ENCODE measurements around the gene SHBG.

Gene SHBG, protein sequence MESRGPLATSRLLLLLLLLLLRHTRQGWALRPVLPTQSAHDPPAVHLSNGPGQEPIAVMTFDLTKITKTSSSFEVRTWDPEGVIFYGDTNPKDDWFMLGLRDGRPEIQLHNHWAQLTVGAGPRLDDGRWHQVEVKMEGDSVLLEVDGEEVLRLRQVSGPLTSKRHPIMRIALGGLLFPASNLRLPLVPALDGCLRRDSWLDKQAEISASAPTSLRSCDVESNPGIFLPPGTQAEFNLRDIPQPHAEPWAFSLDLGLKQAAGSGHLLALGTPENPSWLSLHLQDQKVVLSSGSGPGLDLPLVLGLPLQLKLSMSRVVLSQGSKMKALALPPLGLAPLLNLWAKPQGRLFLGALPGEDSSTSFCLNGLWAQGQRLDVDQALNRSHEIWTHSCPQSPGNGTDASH

DNA sequence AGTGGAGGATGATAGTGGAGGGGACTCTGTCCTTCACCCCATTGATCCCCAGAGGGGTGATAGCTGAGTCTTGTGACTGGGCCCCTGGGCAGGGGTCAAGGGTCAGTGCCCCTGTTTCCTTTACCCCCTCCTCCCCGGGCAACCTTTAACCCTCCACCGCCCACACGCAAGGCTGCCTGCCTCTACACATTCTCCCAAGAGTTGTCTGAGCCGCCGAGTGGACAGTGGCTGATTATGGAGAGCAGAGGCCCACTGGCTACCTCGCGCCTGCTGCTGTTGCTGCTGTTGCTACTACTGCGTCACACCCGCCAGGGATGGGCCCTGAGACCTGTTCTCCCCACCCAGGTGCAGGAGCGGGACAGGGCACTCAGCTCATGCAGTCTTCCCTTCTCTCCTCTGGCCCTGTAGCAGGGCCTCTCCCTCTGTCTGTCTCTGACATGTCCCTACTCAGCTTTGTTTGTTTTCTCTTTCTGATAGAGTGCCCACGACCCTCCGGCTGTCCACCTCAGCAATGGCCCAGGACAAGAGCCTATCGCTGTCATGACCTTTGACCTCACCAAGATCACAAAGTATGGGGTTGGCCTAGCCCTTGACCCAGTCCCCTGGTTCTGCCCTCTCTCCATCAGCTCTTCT, at the start of gene SHBG:
SHBG (plus strand) TSS at position 197 of the 633 bp plus-strand sequence; CDS start at position 235, 38 bp downstream.
- TF ChIP-seq, protein P1, sequence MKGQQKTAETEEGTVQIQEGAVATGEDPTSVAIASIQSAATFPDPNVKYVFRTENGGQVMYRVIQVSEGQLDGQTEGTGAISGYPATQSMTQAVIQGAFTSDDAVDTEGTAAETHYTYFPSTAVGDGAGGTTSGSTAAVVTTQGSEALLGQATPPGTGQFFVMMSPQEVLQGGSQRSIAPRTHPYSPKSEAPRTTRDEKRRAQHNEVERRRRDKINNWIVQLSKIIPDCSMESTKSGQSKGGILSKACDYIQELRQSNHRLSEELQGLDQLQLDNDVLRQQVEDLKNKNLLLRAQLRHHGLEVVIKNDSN (IDR thresholded peaks at IDR 0.05) = no peak
- TF ChIP-seq CREB1 (IDR thresholded peaks at IDR 0.05; ENCODE audit: low read depth) (no peak), TAF1 (IDR thresholded peaks at IDR 0.05; ENCODE audit: low read depth) (no peak), TCF12 (IDR thresholded peaks at IDR 0.05; ENCODE audit: low read depth) (no peak), FOXM1 (IDR thresholded peaks at IDR 0.05; ENCODE audit: borderline replicate concordance, low read depth) (no peak), NFIC (IDR thresholded peaks at IDR 0.05) (no peak), CEBPB (IDR thresholded peaks at IDR 0.05) (no peak), ZBTB7A (IDR thresholded peaks at IDR 0.05; ENCODE audit: low read depth) (no peak), TEAD4 (IDR thresholded peaks at IDR 0.05) (no peak), EP300 (IDR thresholded peaks at IDR 0.05; ENCODE audit: borderline replicate concordance) (no peak), YY1 (IDR thresholded peaks at IDR 0.05; ENCODE audit: low read depth) (no peak), EGR1 (IDR thresholded peaks at IDR 0.05) (no peak), RAD21 (IDR thresholded peaks at IDR 0.05; ENCODE audit: low read depth) (no peak)
- TF ChIP-seq, protein P2, sequence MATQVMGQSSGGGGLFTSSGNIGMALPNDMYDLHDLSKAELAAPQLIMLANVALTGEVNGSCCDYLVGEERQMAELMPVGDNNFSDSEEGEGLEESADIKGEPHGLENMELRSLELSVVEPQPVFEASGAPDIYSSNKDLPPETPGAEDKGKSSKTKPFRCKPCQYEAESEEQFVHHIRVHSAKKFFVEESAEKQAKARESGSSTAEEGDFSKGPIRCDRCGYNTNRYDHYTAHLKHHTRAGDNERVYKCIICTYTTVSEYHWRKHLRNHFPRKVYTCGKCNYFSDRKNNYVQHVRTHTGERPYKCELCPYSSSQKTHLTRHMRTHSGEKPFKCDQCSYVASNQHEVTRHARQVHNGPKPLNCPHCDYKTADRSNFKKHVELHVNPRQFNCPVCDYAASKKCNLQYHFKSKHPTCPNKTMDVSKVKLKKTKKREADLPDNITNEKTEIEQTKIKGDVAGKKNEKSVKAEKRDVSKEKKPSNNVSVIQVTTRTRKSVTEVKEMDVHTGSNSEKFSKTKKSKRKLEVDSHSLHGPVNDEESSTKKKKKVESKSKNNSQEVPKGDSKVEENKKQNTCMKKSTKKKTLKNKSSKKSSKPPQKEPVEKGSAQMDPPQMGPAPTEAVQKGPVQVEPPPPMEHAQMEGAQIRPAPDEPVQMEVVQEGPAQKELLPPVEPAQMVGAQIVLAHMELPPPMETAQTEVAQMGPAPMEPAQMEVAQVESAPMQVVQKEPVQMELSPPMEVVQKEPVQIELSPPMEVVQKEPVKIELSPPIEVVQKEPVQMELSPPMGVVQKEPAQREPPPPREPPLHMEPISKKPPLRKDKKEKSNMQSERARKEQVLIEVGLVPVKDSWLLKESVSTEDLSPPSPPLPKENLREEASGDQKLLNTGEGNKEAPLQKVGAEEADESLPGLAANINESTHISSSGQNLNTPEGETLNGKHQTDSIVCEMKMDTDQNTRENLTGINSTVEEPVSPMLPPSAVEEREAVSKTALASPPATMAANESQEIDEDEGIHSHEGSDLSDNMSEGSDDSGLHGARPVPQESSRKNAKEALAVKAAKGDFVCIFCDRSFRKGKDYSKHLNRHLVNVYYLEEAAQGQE (IDR thresholded peaks at IDR 0.05; ENCODE audit: low read depth) = no peak
- TF ChIP-seq, protein P3, sequence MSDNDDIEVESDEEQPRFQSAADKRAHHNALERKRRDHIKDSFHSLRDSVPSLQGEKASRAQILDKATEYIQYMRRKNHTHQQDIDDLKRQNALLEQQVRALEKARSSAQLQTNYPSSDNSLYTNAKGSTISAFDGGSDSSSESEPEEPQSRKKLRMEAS (IDR thresholded peaks at IDR 0.05) = no peak

DNA sequence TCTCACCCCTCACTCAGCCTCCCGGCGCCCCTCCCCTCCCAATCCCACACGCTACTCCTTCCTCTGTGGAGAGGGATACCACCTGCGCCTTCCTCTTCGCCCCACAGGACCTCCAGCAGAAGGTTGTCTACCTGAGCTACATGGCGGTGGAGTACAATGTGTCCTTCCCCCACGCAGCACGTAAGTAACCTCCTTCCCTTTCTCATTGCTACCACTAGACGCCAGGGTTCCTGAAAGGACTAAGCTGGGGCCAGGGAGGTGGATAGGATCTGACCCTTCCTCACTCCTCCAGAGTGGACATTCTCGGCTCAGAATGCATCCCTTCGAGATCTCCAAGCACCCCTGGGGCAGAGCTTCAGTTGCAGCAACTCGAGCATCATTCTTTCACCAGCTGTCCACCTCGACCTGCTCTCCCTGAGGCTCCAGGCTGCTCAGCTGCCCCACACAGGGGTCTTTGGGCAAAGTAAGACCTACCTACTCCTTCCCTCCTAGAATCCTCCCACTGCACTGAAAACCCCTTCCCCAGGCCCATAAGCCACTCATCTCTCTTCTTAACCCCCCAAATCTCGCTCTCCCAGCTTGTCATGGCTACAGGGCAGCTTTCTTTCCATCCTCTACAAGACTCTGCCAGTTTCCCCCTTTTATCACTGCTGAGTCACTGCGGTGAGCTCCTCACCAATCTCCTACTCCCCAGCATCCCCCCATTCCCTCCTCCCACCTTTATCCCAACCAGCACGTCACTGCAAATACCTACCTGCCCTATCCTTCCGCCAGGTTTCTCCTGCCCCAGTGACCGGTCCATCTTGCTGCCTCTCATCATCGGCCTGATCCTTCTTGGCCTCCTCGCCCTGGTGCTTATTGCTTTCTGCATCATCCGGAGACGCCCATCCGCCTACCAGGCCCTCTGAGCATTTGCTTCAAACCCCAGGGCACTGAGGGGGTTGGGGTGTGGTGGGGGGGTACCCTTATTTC, 49.0 kb upstream of the SHBG start:
- no peak for TF ChIP-seq TAF1 (IDR thresholded peaks at IDR 0.05; ENCODE audit: low read depth)
- TF ChIP-seq CEBPB (IDR thresholded peaks at IDR 0.05) = no peak
- no peak for TF ChIP-seq NFIC (IDR thresholded peaks at IDR 0.05)
- TF ChIP-seq FOXM1 (IDR thresholded peaks at IDR 0.05; ENCODE audit: borderline replicate concordance, low read depth) = no peak
- TF ChIP-seq, protein P1 (IDR thresholded peaks at IDR 0.05) = no peak
- no peak for TF ChIP-seq TEAD4 (IDR thresholded peaks at IDR 0.05)
- TF ChIP-seq, protein P3 (IDR thresholded peaks at IDR 0.05) = no peak
- no peak for TF ChIP-seq TCF12 (IDR thresholded peaks at IDR 0.05; ENCODE audit: low read depth)
- TF ChIP-seq EGR1 (IDR thresholded peaks at IDR 0.05) = no peak
- TF ChIP-seq ZBTB7A (IDR thresholded peaks at IDR 0.05; ENCODE audit: low read depth) = no peak
- TF ChIP-seq YY1 (IDR thresholded peaks at IDR 0.05; ENCODE audit: low read depth) = no peak
- no peak for TF ChIP-seq RAD21 (IDR thresholded peaks at IDR 0.05; ENCODE audit: low read depth)
- TF ChIP-seq, protein P2 (IDR thresholded peaks at IDR 0.05; ENCODE audit: low read depth) = no peak
- TF ChIP-seq CREB1 (IDR thresholded peaks at IDR 0.05; ENCODE audit: low read depth) = no peak
- TF ChIP-seq EP300 (IDR thresholded peaks at IDR 0.05; ENCODE audit: borderline replicate concordance) = no peak

DNA sequence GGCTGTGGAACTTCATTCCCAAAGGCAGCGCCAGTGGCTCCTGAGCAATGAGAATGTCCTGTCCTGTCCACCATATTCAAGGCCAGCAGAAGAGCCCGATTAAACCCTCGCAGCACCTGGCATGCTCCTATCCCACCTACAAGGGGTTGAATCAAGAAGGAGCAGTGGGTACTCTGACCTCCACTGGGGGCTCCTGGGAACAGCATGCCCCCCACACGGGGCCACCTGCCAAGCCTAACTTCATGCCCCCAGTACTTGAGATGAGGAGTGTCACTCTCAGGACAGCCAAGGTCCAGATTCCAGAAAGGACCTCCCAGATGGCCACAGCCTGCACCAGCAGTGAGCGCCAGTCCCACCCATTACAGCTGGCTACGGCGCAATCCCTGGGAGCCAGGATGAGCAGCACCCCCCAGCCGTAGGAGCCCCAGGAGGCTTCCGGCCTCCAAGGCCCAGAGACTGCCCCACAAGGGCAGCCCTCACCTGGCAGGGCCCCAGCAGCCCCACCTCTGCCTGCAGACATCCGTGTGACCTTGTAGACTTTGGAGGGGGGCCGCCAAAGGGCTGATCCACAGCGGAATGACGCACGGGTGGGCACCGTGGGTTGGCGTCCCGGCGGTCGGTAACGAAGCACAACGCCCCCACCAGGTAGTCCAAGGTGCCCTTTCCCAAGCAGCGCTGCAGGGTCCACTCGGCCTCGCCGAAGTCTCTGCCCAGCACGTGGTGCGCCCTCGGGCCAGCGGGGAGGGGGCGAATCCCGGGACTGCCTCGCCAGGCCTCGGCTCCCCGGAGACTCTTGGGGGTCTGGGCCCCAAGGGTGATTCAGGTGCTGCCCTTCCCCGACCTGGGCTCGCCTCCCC, 47.3 kb upstream of the SHBG start:
- TF ChIP-seq EP300 (IDR thresholded peaks at IDR 0.05; ENCODE audit: borderline replicate concordance) (no peak), ZBTB7A (IDR thresholded peaks at IDR 0.05; ENCODE audit: low read depth) (no peak), NFIC (IDR thresholded peaks at IDR 0.05) (no peak), FOXM1 (IDR thresholded peaks at IDR 0.05; ENCODE audit: borderline replicate concordance, low read depth) (no peak), YY1 (IDR thresholded peaks at IDR 0.05; ENCODE audit: low read depth) (no peak), TEAD4 (IDR thresholded peaks at IDR 0.05) (no peak), TAF1 (IDR thresholded peaks at IDR 0.05; ENCODE audit: low read depth) (no peak), CREB1 (IDR thresholded peaks at IDR 0.05; ENCODE audit: low read depth) (no peak), TCF12 (IDR thresholded peaks at IDR 0.05; ENCODE audit: low read depth) (no peak), EGR1 (IDR thresholded peaks at IDR 0.05) (no peak)
- TF ChIP-seq, protein P3 (IDR thresholded peaks at IDR 0.05) = no peak
- TF ChIP-seq, protein P1 (IDR thresholded peaks at IDR 0.05) = no peak
- TF ChIP-seq, protein P2 (IDR thresholded peaks at IDR 0.05; ENCODE audit: low read depth) = no peak

Data from Ishikawa (cell line).